GM19043 (cell line): ENCODE measurements around the gene TPP2.

Experiments
- ATAC-seq: cut with Tn5 transposase; IDR thresholded peaks from one replicate; pipeline ENCODE4 v1.9.1; 2021; ENCODE audit warnings: low read depth; ENCODE audit not compliant: unreplicated experiment

The TPP2 gene

DNA sequence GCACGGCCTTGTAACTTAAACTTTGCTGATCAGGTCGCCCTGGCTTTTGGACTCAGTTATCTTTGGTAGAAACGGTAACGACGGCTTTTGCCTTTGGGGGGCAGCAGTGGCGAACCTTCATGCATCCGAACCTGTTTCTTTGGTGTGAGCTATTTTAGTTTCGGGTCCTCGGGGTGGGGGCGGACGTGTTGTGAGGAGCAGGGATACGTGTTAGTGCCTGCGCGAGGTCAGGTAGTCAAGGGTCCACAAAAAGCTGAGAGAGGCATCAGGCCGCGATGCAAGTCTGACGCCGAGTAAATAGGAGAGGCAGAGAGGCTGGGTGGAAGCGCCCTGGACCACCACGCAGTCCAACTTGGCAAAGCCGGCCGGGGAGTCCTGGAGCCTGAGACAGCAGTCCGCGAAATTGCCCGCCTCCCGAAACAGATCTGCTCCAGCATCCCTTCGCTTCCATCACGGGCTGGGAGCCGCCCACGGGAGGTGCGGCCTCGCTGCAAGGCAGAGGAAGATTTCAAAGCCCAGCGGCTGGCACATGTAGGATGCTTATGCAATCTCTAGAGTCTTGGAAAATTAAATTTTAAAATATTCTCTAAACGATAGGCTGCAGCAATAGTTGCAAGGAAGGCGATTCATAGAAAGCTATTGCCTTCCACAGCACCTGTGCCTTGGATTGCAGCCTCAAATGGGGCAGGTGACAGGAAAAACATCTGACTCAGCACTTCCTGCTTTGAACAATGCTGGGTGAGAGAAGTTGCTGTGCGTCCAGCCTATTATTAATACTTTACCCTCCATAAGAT lies 4.6 kb upstream of the TPP2 start:
- peak; percentile 45 for ATAC-seq

DNA sequence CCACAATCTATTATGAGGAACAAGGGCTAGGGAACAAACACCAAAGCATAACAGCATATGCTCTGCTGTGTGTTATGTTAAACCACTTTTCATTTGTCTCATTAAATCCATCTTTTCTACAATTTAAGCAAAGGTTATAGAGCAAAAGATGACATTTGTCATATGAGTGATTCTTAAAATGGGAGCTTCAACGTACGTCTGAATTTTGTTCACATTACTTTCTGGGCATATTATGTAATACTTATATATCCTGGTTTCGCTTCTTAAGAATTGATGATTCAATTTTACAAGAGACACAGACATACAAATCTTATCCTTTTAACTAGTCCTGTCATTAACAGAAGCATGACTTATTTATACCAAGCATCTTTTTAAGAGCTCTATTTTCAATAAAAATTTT lies 3.3 kb upstream of the TPP2 start:
- no peak for ATAC-seq

DNA sequence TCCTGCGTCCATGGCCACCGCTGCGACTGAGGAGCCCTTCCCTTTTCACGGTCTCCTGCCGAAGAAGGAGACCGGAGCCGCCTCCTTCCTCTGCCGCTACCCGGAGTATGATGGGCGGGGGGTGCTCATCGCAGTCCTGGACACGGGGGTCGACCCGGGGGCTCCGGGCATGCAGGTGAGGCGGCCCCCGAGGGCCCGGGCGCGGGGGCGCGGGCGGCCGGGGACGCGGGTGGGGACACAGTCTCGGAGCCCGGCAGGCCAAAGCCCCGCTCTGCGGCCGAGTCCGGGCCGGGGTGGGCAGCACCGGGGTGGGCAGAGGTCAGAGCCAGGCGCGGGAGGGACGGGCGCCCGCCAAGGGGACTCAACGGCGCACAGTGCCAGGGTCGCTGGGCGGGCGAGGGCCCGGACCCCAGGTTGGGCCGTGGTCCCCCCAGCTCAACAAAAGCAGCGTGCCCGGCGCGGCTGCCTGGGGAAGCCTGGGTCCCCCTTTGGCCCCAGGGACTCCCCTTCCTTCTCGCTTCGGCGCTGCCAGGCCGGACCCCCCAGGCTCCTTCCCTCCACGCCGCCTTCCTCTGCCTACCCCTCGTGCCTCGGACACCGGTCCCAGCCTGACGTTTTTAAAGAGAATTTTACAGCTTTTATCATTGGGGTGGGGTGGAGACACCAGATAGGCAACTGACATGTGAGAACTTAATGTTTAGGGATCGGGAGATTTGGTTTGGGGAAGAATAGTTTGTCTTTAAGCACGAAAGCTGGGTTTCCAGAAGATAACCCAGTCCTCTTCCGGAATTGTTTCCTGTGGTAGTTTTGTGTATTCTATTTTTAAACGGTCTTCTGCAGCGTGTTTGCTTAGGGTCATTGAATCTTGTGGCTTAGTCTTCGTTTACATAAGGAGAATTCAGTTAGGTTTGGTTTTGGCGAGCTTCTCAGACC lies 509 bp downstream of the TPP2 start:
- peak; percentile 33 for ATAC-seq

DNA sequence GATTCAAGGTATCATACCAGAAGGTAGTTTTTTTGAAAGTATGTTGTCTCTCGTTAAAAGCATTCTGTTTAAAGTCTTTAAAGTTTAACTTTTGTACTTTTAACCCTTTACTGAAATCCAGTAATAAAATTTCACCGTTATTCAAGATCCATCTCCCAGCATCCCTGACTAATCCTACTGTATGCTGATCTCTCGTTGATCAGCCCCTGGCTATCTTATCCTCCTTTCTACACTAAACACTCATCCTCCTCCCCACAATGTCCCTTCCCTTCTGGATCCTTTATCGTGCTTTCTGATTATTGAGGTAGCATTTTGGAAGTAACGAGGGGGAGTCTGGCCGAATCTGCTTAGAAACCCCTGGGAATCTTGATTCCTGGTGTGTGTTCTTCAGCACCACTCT lies 1.3 kb downstream of the TPP2 start:
- no peak for ATAC-seq

DNA sequence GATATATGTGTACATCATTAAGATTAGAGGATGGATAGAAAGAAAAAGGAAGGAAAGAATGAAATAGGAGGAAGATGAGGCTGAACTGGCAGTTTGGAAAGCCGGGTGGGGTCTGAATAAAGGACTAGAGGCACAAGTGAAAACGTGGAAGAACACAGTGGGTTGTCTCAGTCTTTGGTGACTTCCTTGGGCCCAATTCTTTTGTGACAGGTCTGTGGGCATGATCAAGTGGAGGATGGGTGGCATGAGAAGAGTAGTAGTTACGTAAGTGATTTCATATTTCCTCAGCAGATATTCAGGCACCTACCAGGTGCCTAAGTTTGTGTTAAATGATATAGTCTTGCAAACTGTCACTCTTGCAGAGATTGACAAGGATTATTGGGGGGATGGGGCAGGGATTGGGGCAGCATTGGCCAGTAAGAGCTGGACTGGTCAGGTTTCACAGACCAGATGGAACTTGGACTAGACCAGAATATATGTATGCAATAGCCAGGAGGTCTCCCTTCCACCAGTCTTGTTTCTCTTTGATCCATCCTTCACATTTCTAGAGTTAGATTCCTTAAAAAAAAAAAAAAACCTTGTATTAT lies 2.7 kb downstream of the TPP2 start:
- no peak for ATAC-seq

DNA sequence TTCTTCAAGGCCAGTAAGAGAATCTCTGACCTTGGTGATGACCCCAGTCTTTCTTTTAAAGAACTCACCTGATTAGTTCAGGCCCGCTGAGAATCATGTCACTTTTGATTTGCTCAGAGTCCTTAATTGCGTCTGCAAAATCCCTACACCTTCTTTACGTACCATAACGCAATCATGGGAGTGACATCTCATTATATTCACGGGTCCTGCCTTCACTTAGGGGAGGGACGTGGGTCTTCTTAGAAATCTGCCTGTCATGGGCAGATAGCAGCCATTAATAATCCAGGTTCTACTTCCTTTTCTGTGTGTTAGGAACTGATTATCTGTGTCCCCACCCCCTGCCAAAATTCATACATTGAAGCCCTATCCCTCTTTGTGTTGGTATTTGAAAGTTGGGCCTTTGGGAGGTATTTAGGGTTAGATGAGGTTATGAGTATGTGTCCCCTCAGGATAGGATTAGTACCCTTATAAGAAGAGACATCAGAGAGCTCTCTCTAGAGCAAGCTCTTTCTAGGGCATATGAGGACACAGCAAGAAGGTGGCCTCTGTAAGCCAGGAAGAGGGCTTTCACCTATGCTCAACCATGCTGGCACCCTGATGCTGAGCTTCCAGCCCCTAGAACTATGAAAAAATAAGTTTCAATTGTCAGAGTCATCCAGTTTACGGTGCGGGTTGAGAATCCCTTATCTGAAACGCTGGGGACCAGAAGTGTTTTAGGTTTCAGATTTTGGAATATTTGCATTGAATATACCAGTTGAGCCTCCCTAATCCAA lies 9.9 kb downstream of the TPP2 start:
- ATAC-seq, result no peak

DNA sequence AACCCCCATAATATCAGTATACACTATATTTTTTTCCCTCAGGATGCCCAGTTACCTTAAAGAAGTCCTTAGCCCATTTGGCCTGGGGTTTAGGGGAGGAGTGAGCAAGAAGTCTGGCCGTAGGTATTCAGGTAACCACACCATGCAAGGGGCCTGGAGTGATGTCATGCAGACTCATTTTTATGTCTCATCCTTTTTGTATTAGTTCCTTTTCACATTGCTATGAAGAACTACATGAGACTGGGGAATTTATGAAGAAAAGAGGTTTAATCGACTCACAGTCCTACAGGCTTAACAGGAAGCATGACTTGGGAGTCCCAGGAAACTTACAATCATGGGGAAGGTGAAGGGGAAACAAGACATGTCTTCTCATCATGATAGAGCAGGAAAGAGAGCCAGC lies 12.2 kb downstream of the TPP2 start:
- ATAC-seq, result no peak

DNA sequence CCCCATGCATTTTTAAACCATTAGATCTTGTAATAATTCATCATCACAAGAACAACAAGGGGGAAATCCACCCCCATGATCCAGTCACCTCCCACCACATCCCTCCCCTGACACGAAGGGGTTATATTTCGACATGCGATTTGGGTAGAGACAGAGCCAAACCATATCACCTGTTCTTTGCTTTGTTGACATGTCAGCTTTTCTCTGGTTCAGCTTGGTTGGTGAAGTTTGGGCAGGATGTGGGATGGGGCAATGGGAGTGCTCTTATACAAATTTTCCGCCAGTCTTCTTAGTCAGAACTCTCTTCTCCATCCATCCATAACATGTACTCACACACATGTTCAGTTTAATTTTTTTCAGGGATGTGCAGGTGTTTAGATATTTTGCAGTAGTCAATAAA lies 12.9 kb downstream of the TPP2 start:
- no peak for ATAC-seq

DNA sequence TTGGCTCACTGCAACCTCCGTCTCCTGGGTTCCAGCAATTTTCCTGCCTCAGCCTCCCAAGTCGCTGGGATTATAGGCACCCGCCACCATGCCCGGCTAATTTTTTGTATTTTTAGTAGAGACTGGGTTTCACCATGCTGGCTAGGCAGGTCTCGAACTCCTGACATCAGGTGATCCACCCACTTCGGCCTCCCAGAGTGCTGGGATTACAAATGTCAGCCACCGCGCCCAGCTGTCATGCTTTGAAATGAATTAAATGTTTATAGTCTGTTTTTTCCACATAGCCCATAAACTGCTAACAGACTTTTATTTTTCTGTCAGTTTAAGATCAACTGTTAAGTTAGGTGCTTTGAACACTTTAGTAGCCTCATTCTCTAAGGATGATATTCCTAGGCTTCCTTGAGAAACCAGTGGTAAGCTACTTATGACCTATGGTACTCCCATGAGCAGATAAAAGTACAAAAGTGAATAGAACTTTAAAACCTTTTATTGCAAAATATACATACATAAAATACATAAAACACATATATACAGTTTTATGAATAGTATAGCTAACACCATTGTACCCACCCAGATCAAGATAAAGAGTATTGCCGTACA lies 13.6 kb downstream of the TPP2 start:
- no peak for ATAC-seq

DNA sequence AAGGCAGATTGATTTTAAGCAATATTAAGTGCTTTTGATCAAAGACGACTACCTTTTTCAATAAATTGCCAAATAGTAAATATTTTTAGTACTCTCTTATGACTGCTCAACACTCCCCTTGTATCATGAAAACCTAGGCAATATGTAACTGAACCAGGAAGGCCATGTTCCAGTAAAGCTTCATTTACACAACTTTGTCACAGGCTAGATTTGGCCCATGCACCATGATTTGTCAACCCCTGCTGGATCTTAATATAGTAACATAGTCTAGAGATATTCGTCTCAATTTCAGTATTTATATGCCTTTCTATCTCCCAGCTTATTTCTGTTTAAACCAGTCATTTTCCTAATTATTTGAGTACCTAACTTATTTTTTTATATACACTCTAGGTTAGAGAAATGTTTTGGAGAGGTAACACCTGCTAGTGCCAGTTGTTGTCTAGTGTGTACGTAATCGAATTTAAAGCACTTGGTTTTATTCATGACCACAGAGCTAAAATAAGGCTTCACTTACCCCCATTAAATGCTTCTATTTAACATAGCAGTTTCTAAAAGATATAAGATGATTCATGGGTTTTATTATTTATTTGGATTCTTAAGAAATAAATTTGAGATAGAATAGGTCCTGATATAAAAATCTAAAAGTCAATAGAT lies 21.0 kb downstream of the TPP2 start:
- no peak for ATAC-seq

DNA sequence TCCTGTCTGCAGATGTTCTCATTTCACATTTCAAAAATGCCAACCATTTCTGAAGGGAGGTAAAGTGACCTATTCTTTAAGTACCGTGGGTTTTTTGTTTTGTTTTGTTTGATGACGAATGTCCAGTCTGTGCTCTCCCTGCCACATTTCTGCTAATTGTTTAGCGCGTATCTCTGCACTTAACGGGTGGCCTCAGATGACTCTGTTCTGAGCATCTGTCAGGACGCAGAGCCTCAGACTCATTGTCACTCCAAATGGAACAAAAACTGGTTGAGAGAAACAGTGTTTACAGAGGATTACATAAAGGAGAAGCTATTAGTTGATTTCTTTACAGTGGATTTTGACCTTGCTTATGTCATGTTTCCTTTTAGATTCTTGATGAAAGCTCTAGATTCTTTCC lies 23.7 kb downstream of the TPP2 start:
- ATAC-seq, result no peak

DNA sequence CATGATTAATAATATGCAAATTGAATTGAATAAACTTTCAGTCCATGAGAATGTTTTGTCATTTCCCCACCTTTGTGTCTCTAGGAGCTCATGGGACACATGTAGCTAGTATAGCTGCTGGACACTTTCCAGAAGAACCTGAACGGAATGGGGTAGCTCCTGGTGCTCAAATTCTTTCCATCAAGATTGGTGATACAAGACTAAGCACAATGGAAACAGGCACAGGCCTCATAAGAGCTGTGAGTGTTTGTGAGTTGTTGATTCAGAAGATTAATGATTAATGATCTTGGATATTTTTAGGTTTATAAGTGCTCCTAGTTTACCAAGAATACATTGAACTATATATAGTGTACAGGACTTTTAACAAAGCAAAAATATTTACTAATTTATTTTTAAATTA lies 30.1 kb downstream of the TPP2 start:
- ATAC-seq, result no peak

DNA sequence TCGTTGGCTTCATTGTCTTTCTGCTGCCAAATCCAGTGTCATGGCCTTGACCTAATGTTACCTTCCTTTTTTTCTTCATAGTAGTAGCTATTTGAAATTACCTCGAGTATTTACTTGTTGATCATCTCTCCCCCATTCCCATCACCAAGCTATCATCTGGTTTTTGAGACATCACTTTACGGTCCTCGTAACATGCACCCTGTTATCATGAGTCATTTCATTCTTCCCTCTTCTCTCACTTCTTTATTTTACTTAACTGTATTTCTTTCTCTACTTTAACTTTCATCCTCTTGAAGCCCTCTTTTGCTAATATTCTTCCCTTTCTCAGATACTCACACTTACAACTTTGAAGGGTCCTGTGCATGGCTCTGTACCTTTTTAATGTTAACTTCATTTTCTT lies 31.8 kb downstream of the TPP2 start:
- ATAC-seq, result no peak

DNA sequence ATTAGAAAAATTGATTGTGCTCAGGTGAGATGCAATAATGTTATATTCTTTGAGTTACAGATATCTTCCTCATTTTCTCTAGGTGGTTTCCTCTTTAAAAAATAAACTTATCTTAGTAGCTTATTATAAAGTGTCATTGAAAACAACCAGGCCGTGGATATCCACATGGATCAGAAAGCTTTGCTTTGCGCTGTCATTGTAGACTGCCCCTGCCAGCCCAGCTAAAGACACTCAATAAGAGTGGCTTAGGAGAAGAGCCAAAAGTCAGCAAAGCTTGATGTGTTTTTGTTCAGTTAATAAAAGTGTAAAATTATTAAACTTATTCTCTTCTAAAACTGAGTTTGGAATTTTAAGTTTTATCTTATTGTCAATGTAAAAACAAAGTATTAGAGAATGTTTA lies 34.4 kb downstream of the TPP2 start:
- ATAC-seq, result no peak

DNA sequence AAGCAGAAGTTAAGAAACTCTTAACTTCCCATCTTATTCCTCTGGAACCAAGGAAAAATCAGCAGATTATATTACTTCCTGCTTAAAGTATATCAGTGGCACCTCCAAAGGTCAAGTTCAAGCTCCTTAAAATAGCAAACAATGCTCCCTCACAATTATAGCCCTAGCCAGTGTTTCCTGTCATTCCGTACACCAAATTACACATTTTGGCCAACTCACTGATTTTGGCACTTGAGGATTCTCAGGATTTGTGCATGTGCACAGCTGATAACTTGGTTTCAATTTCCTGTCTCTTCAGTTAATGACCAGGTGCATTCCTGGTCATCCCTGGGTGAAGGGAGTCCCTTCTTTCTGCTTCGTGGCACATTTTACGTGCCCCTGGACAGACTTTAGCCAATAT lies 42.0 kb downstream of the TPP2 start:
- ATAC-seq, result no peak

DNA sequence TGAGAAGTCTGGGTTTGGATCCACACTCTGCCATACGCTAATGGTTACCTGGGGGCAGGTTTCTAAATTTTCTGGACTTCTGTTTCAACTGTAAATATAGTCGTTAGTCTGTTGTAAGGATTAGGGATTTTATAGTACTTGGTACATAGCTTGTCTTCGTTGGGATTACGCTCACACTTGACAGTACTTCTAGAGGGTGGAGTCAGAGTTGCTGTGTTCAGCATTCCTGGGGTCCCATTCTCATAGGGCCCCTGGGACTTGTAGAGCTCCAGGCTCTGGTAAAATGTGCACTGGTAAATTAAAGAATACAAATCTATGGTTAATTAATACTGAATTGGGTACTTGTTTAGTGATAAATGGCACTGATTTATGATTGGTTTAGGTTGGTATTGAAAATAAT lies 45.2 kb downstream of the TPP2 start:
- no peak for ATAC-seq

DNA sequence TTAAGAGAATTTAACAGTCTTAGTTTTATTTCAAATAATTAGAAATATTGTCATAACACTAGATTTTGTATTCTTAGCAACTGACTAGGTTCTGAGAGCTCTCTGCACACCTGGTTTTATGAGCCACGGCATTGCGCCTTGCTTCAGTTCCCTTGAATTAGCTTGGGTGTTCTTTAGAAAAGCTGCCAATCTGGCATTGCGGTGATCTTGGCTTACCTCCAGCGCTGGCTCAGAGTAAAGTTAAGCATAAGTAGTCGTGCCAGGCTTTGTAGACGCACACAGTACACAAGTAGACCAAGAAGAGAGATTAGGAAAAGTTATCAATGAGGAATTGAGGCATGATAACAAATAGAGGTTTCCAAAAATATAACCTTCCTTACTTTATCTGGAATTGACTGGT lies 45.7 kb downstream of the TPP2 start:
- no peak for ATAC-seq

DNA sequence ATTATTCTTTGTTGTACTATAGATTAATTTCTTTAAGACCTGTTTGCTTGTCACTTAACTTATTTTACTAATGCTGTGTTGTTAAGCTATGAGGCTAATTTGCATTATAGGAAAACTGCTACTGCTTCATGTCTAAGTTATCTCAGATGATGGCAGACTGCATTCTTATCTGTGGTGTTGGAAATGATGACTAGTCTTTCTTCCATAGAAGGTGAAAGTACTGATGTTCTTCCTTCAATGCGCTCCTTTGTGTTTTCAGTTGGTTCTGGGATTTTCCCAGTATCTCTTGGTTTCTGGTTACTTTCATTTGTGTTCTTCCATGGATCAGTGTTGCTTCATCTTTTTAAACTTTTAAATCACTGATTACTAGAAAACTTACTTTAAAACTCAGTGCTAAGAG lies 46.9 kb downstream of the TPP2 start:
- no peak for ATAC-seq

DNA sequence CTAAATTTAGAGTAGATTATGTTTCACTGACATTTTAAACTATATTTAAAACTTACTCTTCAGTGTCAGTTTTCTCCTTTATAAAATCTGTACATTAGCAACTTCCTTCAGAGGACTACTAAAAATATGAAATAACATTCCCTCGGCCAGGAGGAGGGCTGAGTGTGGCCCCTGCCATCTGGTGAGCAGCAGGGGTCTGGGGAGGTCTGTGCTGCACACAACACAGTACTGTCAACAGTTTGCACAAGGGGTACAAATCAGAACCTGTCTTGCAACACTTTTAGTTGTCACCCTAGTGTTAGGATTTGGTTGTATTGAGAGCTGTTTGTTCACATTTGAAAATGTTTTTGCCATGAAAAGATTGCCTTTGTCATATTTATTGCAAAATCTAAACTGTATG lies 48.9 kb downstream of the TPP2 start:
- ATAC-seq, result no peak

DNA sequence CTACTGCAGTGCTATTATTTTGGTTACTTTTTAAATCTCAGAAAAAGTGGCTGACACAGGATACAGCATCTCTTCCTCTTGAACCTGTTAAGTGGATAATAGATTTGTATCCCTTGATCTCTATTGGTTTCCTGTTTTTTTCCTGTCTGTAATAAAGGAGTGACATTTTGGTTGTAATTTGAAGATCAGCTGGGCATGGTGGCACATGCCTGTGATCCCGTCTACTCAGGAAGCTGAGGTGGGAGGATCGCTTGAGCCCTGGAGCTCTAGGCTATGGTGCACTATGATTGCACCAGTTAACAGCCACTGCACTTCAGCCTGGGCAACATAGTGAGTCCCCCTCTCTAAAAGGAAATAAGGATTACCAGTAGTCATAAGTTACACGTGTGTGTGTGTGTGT lies 51.3 kb downstream of the TPP2 start:
- ATAC-seq, result no peak
